ENCODE data around the gene EFCC1.

The EFCC1 gene

GRCh38 chr3:129001101-129001805 is at the start of gene EFCC1:
EFCC1 (plus strand) TSS chr3:129001304; CDS start chr3:129001629, 325 bp downstream.
- no peak for DNase-seq

GRCh38 chr3:128956440-128956839 is 44.7 kb upstream of the EFCC1 start:
- DNase-seq, result no peak

- DNase-seq, result no peak
Measured at GRCh38 chr3:128965280-128965679, 35.8 kb upstream of the EFCC1 start.

- DNase-seq, result no peak
Measured at GRCh38 chr3:128965818-128966217, 35.3 kb upstream of the EFCC1 start.

GRCh38 chr3:128967748-128968355 is 33.3 kb upstream of the EFCC1 start:
- no peak for DNase-seq

- peak; percentile 70 for DNase-seq
Measured at GRCh38 chr3:128969993-128970739, 30.9 kb upstream of the EFCC1 start.

GRCh38 chr3:128970740-128971047 is 30.4 kb upstream of the EFCC1 start:
- peak; percentile 43 for DNase-seq

GRCh38 chr3:128971421-128972100 is 29.5 kb upstream of the EFCC1 start:
- no peak for DNase-seq

- peak; percentile 69 for DNase-seq
Measured at GRCh38 chr3:128973988-128974564, 27.0 kb upstream of the EFCC1 start.

- no peak for DNase-seq
Measured at GRCh38 chr3:128975276-128975675, 25.8 kb upstream of the EFCC1 start.

- DNase-seq, result no peak
Measured at GRCh38 chr3:128983293-128984069, 17.6 kb upstream of the EFCC1 start.

GRCh38 chr3:128984596-128984995 is 16.5 kb upstream of the EFCC1 start:
- DNase-seq, result no peak

GRCh38 chr3:128987302-128988100 is 13.6 kb upstream of the EFCC1 start:
- no peak for DNase-seq

GRCh38 chr3:128988286-128988685 is 12.8 kb upstream of the EFCC1 start:
- DNase-seq, result no peak

GRCh38 chr3:128991355-128991895 is 9.7 kb upstream of the EFCC1 start:
- DNase-seq, result no peak

- DNase-seq, result no peak
Measured at GRCh38 chr3:128992926-128993460, 8.1 kb upstream of the EFCC1 start.

- DNase-seq, result peak; percentile 74
Measured at GRCh38 chr3:128993461-128994172, 7.5 kb upstream of the EFCC1 start, which contains the start of gene CFAP92. CFAP92 (minus strand) TSS chr3:128994076; CDS start chr3:128993304, 772 bp downstream.

GRCh38 chr3:128994173-128994512 is 7.0 kb upstream of the EFCC1 start:
- no peak for DNase-seq

GRCh38 chr3:128994581-128995546 is 6.2 kb upstream of the EFCC1 start:
- DNase-seq, result no peak
